Measurements from ENCODE around the gene HSF2BP.

DNA sequence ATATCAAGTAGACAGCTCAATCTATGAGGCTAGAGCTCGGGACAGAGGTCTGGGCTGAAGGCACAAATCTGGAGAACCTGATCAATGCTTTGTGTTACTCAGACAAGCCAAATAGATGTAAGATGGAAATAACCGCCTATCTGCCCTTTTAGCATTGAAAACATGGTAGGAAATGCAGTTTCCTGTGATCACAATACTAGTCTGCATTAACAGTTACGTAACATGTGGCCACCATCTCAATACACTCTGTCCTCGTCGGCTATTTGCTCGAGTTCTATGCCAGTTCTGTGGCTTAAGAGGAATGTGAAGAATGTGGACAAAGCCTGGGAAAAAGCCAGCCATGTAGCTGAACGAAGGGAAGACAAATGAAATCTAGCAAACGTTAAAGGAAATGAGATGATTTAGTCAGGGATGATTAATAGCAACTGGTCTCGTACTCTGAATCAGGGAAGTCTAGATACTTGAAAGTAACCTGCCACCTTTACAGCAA, 73.3 kb downstream of the HSF2BP start:
- TF ChIP-seq EP300 (IDR thresholded peaks at IDR 0.05; ENCODE audit: borderline replicate concordance) (peak; percentile 90), TAF1 (IDR thresholded peaks at IDR 0.05; ENCODE audit: low read depth) (no peak)
- TF ChIP-seq, protein P1, sequence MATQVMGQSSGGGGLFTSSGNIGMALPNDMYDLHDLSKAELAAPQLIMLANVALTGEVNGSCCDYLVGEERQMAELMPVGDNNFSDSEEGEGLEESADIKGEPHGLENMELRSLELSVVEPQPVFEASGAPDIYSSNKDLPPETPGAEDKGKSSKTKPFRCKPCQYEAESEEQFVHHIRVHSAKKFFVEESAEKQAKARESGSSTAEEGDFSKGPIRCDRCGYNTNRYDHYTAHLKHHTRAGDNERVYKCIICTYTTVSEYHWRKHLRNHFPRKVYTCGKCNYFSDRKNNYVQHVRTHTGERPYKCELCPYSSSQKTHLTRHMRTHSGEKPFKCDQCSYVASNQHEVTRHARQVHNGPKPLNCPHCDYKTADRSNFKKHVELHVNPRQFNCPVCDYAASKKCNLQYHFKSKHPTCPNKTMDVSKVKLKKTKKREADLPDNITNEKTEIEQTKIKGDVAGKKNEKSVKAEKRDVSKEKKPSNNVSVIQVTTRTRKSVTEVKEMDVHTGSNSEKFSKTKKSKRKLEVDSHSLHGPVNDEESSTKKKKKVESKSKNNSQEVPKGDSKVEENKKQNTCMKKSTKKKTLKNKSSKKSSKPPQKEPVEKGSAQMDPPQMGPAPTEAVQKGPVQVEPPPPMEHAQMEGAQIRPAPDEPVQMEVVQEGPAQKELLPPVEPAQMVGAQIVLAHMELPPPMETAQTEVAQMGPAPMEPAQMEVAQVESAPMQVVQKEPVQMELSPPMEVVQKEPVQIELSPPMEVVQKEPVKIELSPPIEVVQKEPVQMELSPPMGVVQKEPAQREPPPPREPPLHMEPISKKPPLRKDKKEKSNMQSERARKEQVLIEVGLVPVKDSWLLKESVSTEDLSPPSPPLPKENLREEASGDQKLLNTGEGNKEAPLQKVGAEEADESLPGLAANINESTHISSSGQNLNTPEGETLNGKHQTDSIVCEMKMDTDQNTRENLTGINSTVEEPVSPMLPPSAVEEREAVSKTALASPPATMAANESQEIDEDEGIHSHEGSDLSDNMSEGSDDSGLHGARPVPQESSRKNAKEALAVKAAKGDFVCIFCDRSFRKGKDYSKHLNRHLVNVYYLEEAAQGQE (IDR thresholded peaks at IDR 0.05; ENCODE audit: low read depth): no peak

Data from Ishikawa (cell line).